HS-5 (cell line): ENCODE measurements around the gene ANKDD1A.

ENCODE experiments used
- DNase-seq: peaks from one replicate; pipeline ENCODE4 v3.0.0-alpha.2; 2012; ENCODE audit warnings: low read depth

ANKDD1A gene

DNA sequence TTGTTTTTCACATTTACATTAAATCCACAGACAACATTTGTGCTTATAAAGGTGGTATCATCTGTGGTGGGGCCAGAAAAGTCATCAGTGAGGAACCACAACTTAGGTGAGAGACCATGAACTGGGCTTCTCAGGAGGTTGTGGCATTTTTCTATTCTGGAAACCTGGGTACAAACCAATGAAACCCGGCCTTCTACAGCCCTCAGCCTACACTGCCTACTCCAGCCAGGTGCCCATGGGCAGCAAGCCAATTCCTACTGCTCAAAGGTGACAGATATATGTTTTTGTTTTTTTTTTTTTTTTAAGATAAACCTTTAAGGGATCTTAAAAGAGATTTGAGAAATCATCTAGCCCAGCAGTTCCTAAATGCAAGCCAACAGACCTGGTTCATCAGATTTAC, 57.7 kb downstream of the ANKDD1A start:
- DNase-seq = no peak

DNA sequence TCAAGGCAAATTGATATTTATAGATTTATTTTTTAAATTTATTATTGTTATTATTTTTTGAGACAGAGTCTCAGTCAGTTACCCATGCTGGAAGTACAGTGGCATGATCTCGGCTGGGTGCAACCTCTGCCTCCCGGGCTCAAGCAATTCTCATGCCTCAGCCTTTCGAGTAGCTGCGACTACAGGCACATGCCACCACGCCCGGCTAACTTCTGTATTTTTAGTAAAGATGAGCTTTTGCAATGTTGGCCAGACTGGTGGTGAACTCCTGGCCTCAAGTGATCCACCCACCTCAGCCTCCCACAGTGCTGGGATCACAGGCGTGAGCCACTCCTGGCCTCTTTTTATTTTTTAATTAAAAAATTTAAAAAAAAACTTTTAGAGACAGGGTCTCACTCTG, 59.0 kb downstream of the ANKDD1A start:
- DNase-seq = no peak

DNA sequence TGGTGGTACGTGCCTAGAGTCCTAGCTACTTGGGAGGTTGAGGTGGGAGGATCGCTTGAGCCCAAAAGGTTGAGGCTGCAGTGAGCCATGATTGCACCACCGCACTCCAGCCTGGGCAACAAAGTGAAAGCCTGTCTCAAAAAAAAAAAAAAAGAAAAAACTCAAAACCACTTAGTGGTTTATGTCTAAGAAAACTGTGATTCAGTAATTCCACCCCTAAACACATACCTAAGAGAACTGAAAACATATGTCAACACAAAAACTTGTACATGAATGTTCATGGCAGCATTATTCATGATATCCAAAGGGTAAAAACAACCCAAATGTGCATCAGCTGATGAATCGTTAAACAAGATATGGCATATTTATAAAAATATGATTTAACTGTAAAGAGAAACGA, 63.7 kb downstream of the ANKDD1A start:
- no peak for DNase-seq

DNA sequence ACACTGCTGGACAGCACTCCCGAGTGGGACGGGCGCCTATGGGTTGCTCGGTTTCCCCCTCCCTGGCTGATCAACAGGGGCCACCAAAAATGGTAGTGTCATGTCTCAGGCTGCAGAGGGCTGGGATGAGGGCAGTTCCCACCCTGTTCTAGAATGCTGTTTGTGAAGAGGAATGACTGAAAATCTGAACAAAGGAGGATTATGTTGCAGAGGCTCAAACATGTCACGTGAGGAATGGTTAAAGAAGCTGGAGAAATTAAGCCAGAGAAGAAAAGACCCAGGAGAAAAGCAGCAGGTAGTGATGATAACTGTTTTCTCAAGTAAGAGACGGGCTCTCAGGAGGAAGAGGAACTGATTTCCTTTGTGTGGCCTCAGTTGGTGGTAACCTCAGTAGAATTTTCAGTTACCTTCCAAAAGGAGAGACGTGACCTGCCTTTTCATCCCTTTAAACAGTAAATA, 67.6 kb downstream of the ANKDD1A start:
- no peak for DNase-seq

DNA sequence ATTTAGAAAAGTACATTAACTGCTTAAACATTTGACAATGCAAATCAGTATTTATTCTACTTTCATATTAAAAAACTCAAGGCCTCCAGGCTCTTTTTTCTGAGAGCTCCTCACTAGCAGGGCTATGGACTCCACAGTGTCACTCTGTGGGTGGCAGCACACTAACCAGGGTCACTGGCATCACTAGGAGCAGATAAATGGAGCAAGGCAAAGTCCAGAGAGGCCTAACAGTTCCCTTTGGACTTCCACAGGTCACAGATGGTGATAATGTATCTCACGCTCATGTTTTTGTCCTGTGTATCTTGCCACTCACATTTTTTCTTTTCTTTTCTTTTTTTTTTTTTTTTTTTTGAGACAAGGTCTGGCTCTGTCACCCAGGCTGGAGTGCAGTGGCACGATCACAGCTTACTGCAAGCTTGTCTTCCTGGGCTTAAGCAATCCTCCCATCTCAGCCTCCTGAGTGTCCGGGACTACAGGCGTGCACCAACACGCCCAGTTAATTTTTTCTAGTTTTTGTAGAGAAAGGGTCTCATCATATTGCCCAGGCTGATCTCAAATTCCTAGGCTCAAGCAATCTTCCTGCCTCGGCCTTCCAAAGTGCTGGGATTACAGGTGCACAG, 70.2 kb downstream of the ANKDD1A start:
- no peak for DNase-seq

DNA sequence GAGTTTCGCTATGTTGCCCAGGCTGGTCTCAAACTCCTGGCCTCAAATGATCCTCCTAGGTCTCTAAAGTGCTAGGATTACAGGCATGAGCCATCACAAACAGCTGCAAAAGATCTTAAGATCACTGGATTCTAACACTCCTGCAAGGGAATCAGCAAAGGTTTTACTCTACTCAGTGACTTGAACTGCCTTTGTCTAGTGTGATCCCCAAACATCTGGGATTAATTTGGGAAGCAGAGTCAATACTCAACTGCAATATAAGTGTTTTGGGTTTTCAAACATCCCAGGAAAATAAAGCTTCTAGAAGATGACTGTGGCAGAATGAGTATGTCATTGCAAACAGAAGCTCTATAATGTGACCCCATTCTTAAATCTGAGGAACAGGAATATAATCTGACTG, 70.8 kb downstream of the ANKDD1A start:
- no peak for DNase-seq

DNA sequence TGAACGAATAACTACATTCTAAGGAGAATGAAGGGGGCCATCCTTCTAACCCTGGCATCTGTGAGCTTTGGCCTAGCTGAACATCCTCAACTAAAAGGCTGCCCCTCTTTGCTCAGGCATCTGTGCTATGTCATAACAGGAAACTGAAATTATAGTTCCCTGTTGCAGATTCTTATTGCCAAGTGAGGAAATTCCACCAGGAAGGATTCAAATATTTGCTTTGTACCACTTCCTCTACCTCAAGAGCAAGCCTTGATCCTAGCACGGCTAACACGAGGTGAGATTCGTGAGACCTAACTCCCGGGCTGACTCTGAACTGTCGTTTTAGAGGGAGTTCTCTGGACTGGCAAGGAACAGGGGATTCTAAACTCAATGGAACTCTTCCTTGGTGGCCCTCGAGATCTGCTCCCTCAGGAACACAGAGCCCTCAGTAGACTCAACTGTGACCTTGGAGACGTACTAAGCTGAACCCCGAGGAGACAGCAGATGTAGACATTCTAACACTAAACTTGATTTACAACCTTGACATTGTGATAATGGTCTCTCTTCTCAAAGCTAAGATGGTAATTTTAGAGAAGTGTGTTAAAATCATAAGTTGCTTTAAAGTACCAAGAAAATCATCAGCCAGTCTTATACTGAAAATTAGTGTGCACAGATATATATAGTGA, 73.8 kb downstream of the ANKDD1A start:
- peak; percentile 53 for DNase-seq

DNA sequence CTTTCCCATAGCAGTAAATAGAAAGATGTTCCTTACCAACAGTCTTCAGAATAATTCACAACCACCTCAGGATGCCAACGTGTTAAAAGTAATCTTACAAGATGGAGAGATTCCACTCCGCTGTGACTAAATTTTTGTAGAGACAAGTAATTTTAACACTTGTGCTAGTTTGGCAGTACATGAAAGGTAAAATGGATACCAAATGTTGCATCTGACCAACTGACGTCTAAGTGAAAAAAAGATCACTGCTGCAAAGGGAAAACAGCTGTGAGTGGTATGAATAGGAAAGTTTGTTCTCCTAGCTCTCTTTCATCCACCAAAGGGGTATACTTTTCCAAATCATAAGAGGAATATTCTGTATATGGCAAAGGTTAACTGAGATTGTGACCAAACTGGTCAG, 75.4 kb downstream of the ANKDD1A start:
- no peak for DNase-seq

DNA sequence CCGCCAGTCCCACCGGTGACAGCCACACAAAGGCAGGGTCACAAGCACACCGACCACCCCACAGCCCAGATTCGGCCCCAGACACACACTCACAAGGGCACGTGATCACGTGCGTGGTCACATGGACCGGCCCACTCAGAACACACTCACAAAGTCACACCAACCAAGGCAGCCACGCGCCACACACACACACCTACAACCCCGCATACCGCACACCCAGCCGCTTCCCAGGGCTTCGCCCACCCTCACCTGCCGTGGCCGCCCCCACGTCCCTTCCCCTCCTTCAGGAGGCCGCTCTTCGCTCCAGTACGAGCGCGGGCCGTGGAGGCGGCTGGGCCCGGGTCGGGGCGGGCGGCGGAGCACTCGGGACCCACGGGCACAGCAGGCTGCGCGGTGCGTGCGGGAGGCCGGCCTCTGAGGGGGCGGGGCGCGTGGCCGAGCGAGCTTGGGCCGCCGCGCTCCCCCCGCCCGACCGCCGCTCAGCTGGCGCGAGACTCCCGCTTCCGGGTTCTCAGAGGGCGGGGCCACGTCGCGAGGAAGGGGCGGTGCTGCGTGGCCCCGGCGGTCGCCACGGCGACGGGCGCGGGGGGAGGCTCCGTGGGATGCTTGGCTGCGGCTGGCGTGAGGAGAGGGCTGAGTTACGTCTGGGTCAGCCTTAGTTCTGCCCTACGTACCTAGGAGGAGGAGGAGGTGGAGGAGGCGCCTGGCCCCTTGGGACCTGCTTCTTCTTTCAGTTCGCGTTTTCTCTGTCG, 77.9 kb downstream of the ANKDD1A start, which contains the start of gene SPG21:
SPG21 (minus strand) TSS at position 499 of the 752 bp plus-strand sequence. CDS start 6,345 bp downstream, outside the sequence.
- DNase-seq = peak; percentile 61

DNA sequence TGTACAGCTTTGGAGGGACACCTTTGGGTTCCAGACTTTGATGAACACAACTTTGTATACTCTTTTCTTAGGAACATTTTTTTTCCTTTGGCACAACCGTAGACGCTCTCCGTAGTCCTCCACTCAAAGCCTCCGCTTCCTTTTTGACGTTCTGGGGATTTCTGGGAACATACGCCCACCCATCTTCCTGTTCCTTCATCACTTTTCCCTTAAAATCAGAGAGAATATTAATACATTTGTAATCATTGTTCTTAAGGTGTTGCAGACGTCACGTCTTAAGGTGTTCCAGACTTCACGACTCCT, 78.4 kb downstream of the ANKDD1A start:
- DNase-seq = no peak

DNA sequence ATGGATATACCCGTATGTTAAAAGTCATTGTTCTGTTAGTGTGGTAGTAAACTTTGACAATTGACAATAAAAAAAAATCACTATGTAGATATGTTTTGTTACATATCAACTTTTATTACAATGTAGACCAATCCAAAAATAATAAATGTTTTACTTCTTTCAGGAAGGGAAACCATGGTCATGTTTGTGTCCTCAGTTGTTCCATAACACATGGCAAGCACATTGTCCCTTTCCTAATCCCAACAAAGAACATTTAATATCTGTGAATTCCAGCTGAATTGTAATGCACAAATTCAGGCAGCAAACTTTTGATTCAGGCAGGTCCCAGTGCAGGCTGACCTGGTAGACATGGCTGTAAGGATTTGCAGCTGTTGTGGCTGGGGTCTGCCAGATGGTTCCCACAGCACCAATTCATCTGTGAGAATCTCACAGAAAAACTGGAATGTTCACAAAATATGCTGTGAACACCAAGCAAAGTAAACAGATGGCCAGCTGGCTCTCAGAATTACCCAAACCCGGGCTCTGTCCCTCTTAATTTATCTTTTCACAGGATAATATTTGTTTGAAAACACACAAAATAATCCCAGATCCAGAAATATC, 79.9 kb downstream of the ANKDD1A start:
- no peak for DNase-seq

DNA sequence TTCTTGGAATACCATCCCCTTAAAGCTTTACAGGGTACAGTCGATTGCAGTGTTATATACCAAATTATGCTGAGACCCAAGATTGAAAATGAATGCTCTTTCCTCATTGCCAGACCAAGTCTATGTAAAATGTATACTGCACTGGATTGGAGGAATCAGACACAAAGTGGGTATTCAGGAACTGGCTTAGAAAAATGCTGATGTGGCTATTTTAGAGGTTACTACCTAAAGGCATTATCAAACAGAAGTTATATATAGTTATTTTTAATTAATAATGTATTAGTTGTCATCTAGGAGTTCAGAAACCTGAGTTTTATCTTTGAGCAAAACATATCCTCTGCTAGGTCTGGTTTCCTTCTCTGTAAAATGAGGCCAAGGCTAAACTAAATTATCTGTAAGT, 81.6 kb downstream of the ANKDD1A start:
- no peak for DNase-seq

DNA sequence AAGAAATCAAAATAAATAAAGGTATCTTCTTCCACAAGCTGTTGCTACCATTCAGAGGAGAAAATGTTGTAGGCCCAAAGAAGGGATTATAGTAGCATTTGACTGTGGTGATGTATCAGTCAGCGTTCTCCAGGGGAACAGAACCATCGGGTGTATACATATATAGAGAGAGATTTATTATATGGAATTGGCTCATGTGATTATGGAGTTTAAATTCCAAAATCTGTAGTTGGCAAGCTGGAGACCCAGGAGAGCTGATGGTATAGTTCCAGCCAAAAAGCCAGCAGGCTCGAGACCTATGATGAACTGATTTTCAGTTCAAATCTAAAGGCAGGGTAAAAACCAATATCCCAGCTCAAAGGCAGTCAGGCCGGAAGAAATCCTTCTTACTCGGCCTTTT, 85.4 kb downstream of the ANKDD1A start:
- no peak for DNase-seq

DNA sequence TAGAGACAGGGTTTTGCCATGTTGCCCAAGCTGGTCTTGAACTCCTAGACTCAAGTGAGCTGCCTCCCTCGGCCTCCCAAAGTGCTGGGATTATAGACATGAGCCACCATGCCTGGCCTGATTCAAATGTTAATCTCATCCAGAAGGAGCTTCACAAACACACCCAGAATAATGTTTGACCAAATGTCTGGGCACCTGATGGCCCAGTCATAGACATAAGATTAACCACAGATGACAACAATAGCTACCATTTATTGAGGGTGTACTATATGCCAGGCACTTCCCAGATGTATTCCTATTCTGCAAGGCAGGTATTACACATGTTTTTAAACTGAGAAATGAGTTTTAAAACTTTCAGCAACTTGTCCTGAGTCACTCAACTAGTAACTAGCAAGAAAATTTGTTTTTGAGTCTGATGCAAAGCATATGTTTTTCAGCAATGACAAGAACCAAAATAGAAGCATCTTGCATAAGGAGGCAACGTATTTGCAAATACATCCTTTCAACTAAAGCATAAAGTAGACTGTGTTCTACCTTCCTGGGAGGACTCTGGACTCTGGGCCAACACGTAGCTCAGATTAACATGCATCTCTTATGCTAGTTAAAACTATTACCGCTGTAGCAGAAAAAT, 86.2 kb downstream of the ANKDD1A start:
- no peak for DNase-seq

DNA sequence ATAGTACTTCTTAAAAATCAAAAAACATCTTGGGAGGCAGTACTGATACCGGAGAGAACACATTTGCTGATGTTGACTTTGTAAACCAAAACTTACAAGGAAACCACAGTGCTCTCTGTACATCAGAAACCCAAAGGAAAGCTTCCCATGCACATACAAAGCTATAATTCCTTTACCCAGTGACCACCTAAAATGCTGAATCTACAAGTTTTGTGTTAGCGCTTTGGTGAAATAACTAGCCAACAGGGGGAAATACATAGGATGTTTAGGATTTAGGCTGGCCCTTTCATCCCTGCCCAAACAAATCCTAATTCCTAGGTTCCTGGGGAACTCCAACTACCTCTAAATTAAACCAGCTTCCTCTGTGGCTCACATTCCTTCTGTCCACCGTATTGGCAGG, 93.3 kb downstream of the ANKDD1A start:
- DNase-seq = no peak

DNA sequence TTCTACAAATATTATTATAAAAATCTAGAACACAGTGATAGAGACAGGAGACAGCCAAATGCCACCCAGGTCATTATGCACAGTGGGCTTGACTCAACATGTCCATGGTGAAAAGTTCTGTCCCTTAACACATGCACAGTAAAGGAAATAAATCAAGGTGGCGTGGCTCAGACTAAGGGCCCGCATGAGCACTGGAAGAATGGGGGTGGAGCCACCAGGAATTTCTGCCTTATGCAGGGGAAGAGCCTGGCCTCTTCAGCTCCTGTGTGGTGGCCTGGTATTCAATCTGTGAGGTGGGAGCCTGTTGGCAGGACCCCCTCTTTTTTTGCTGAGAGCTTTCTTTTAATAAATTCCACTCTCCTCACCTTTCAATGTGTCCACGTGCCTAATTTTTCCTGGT, 95.2 kb downstream of the ANKDD1A start:
- no peak for DNase-seq
